Measurements from ENCODE around the gene OPHN1.

OPHN1 gene

DNA sequence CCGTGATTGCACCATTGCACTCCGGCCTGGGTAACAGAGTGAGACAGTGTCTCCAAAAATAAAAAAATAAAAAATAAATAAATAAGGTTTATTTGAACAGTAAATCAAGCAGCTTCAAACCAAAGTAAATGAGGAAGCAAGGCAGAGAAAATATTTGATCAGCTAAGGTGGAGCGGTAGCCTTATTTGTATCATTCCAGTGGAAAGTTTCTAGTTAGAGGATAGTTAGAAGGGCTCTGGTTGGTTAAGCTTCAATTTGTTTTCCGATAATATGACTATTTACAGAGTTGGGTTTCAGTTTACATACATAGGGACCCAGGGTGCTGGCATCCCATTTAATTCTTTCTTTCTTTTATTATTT is 21.8 kb upstream of the OPHN1 start:
- Histone ChIP-seq H3K14ac (ENCODE audit: low read length) (no peak overlapping the region), H3K4me2 (ENCODE audit: low read length) (no peak overlapping the region), H3K79me2 (ENCODE audit: control insufficient read depth, insufficient read depth, low read length, poor library complexity) (no peaks in the 10 kb centered on the region), H4K8ac (ENCODE audit: low read depth, low read length) (peak overlapping the region; percentile 60), H2AFZ (ENCODE audit: insufficient read depth, low read length, poor library complexity) (no peak overlapping the region), H3K4ac (ENCODE audit: low read depth, low read length) (no peak overlapping the region), H3K9me3 (ENCODE audit: insufficient read depth, low read depth, low read length) (no peaks in the 10 kb centered on the region), H3K27ac (ENCODE audit: low read depth, low read length) (no peak overlapping the region), H2AK5ac (ENCODE audit: low read length) (no peak overlapping the region), H2BK120ac (ENCODE audit: insufficient read depth, low read length, poor library complexity) (peak overlapping the region; percentile 72), H2BK5ac (ENCODE audit: low read depth, low read length, poor library complexity) (no peak overlapping the region), H3K18ac (ENCODE audit: low read length) (no peak overlapping the region), H3K4me3 (ENCODE audit: low read depth, low read length) (no peak overlapping the region), H4K12ac (ENCODE audit: low read depth, low read length) (no peak overlapping the region), H3K79me1 (ENCODE audit: low read length) (peaks cover 5% of the 10 kb centered on the region), H2BK12ac (ENCODE audit: low read length) (no peak overlapping the region), H4K91ac (ENCODE audit: low read depth, low read length) (peak overlapping the region; percentile 47), H3K27me3 (ENCODE audit: insufficient read depth, low read length) (no peaks in the 10 kb centered on the region), H3K4me1 (ENCODE audit: control insufficient read depth in 1 of 2, insufficient read depth in 2 of 2, low read length in 2 of 2) (peaks cover 0 to 2% of the 10 kb centered on the region in 2 experiments), H3K23ac (ENCODE audit: low read length) (no peak overlapping the region), H3K9ac (ENCODE audit: low read length) (no peak overlapping the region), H3K36me3 (ENCODE audit: control insufficient read depth in 1 of 2, insufficient read depth in 2 of 2, low read length in 2 of 2) (no peaks in the 10 kb centered on the region)
- no CpG with 5 or more reads among the region's 4 CpGs for WGBS (ENCODE audit: extremely low coverage, insufficient coverage, insufficient read length)
- DNase-seq: no peak

DNA sequence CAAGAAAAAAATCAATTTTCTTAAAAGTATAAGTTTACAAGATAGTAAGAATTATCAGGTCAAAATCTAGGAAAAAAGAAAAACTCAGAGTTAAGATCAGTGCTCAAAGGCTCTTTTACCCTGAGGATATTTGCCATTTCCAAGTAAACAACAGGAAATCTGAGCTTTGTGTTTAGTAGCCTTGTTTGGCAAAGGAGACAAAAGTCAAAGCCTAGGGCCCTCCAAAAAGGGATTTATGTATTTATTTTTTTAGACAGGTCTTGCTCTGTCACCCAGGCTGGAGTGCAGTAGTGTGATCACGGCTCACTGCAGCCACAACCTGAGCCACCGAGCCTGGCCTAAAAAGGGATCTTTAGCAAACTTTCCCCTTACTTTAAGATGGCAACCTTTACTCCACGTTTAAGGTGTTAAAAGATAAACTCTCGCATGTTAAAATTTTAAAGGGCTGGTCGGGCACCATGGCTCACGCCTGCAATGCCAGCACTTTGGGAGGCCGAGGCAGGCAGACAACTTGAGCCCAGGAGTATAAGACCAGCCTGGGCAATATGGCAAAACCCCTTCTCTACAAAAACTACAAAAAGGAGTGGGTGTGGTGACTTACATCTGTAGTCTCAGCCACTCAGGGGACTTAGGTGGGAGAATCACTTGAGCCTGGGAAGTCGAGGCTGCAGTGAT is 21.3 kb upstream of the OPHN1 start:
- H3K4me2 ChIP-seq (ENCODE audit: low read length): no peak overlapping the region
- no peak overlapping the region for H2AK5ac ChIP-seq (ENCODE audit: low read length)
- H3K27me3 ChIP-seq (ENCODE audit: insufficient read depth, low read length): no peaks in the 10 kb centered on the region
- DNase-seq: peak in 1 of 2 donors; percentile 32
- H2BK120ac ChIP-seq (ENCODE audit: insufficient read depth, low read length, poor library complexity): peak overlapping the region; percentile 72
- H3K14ac ChIP-seq (ENCODE audit: low read length): no peak overlapping the region
- H3K9me3 ChIP-seq (ENCODE audit: insufficient read depth, low read depth, low read length): no peaks in the 10 kb centered on the region
- H3K4ac ChIP-seq (ENCODE audit: low read depth, low read length): no peak overlapping the region
- H3K23ac ChIP-seq (ENCODE audit: low read length): no peak overlapping the region
- no peak overlapping the region for H3K4me3 ChIP-seq (ENCODE audit: low read depth, low read length)
- H3K79me1 ChIP-seq (ENCODE audit: low read length): peaks cover 5% of the 10 kb centered on the region
- H4K12ac ChIP-seq (ENCODE audit: low read depth, low read length): no peak overlapping the region
- WGBS (ENCODE audit: extremely low coverage, insufficient coverage, insufficient read length): no CpG with 5 or more reads among the region's 8 CpGs
- no peaks in the 10 kb centered on the region for H3K36me3 ChIP-seq (ENCODE audit: control insufficient read depth in 1 of 2, insufficient read depth in 2 of 2, low read length in 2 of 2)
- no peak overlapping the region for H3K27ac ChIP-seq (ENCODE audit: low read depth, low read length)
- H3K18ac ChIP-seq (ENCODE audit: low read length): no peak overlapping the region
- no peak overlapping the region for H3K9ac ChIP-seq (ENCODE audit: low read length)
- peak overlapping the region; percentile 47 for H4K91ac ChIP-seq (ENCODE audit: low read depth, low read length)
- H2BK12ac ChIP-seq (ENCODE audit: low read length): no peak overlapping the region
- H2BK5ac ChIP-seq (ENCODE audit: low read depth, low read length, poor library complexity): peak overlapping the region; percentile 40
- H3K4me1 ChIP-seq (ENCODE audit: control insufficient read depth in 1 of 2, insufficient read depth in 2 of 2, low read length in 2 of 2): peaks cover 0 to 2% of the 10 kb centered on the region in 2 experiments
- H4K8ac ChIP-seq (ENCODE audit: low read depth, low read length): peak overlapping the region; percentile 60
- H2AFZ ChIP-seq (ENCODE audit: insufficient read depth, low read length, poor library complexity): no peak overlapping the region
- no peaks in the 10 kb centered on the region for H3K79me2 ChIP-seq (ENCODE audit: control insufficient read depth, insufficient read depth, low read length, poor library complexity)

DNA sequence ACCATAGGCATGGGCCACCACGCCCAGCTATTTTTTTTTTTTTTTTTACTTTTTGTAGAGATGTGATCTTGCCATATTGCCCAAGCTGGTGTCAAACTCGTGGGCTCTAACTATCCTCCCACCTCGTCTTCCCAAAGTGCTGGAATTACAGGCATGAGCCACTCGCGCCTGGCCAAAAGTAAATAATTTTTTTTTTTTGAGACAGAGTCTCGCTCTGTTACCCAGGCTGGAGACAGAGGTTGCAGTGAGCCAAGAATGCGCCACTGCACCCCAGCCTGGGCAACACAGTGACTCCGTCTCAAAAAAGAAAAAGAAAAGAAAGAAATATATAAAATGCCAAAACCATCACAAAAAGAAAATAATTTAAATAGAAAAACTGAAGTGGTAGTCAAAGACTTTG is 18.4 kb upstream of the OPHN1 start:
- Histone ChIP-seq H3K23ac (ENCODE audit: low read length) (no peak overlapping the region), H3K27ac (ENCODE audit: low read depth, low read length) (no peak overlapping the region), H2BK5ac (ENCODE audit: low read depth, low read length, poor library complexity) (no peak overlapping the region), H3K4ac (ENCODE audit: low read depth, low read length) (no peak overlapping the region), H3K4me3 (ENCODE audit: low read depth, low read length) (no peak overlapping the region), H4K12ac (ENCODE audit: low read depth, low read length) (no peak overlapping the region), H3K4me1 (ENCODE audit: control insufficient read depth in 1 of 2, insufficient read depth in 2 of 2, low read length in 2 of 2) (peaks cover 0 to 2% of the 10 kb centered on the region in 2 experiments), H3K27me3 (ENCODE audit: insufficient read depth, low read length) (no peaks in the 10 kb centered on the region), H3K36me3 (ENCODE audit: control insufficient read depth in 1 of 2, insufficient read depth in 2 of 2, low read length in 2 of 2) (no peaks in the 10 kb centered on the region), H3K79me1 (ENCODE audit: low read length) (peaks cover 5% of the 10 kb centered on the region), H3K9ac (ENCODE audit: low read length) (no peak overlapping the region), H2AK5ac (ENCODE audit: low read length) (no peak overlapping the region), H2AFZ (ENCODE audit: insufficient read depth, low read length, poor library complexity) (no peak overlapping the region), H4K8ac (ENCODE audit: low read depth, low read length) (no peak overlapping the region), H3K4me2 (ENCODE audit: low read length) (no peak overlapping the region), H3K9me3 (ENCODE audit: insufficient read depth, low read depth, low read length) (no peaks in the 10 kb centered on the region), H3K79me2 (ENCODE audit: control insufficient read depth, insufficient read depth, low read length, poor library complexity) (no peaks in the 10 kb centered on the region), H3K14ac (ENCODE audit: low read length) (no peak overlapping the region), H4K91ac (ENCODE audit: low read depth, low read length) (no peak overlapping the region), H3K18ac (ENCODE audit: low read length) (no peak overlapping the region), H2BK12ac (ENCODE audit: low read length) (no peak overlapping the region), H2BK120ac (ENCODE audit: insufficient read depth, low read length, poor library complexity) (no peak overlapping the region)
- no peak for DNase-seq
- no CpG with 5 or more reads among the region's 8 CpGs for WGBS (ENCODE audit: extremely low coverage, insufficient coverage, insufficient read length)

DNA sequence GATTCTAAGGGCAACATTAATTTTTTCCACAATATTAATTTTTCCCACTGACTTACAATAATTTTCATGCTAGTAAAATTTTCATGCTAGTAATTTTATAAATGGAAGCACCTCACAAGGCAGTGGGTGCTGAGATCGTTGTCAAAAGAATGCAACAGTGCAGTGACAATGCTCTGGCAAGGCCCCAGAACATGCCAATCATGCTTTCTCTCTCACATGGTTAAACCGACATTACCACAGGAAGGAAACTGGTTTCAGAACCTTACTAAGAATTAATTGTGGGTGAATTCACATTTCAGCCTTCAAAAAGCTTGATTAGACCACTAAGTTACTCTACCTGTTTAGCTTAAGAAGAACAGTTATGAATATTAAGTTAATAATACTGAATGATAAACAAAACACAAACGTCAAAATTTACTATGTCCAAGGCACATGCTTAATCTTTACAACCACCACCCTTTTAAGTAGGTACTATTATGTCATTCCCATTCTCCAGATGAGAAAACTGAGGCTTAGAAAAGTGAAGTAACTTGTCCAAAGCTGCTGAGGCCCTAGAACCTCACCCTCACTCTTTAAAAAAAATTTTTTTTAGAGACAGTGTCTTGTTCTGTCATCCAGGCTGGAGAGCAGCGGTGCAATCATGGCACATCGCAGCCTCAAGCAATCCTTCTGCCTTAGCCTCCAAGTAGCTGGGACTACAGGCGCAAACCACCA is 10.0 kb upstream of the OPHN1 start:
- Histone ChIP-seq H2BK120ac (ENCODE audit: insufficient read depth, low read length, poor library complexity) (no peak overlapping the region), H2BK5ac (ENCODE audit: low read depth, low read length, poor library complexity) (no peak overlapping the region)
- no CpG with 5 or more reads among the region's 6 CpGs for WGBS (ENCODE audit: extremely low coverage, insufficient coverage, insufficient read length)

More for the DNA sequence above, 10.0 kb upstream of the OPHN1 start:
- Histone ChIP-seq H3K9me3 (ENCODE audit: insufficient read depth, low read depth, low read length) (no peaks in the 10 kb centered on the region), H3K36me3 (ENCODE audit: control insufficient read depth in 1 of 2, insufficient read depth in 2 of 2, low read length in 2 of 2) (no peaks in the 10 kb centered on the region), H3K27ac (ENCODE audit: low read depth, low read length) (no peak overlapping the region), H3K4me1 (ENCODE audit: control insufficient read depth in 1 of 2, insufficient read depth in 2 of 2, low read length in 2 of 2) (no peaks in the 10 kb centered on the region), H4K91ac (ENCODE audit: low read depth, low read length) (no peak overlapping the region), H3K4me3 (ENCODE audit: low read depth, low read length) (no peak overlapping the region), H3K79me2 (ENCODE audit: control insufficient read depth, insufficient read depth, low read length, poor library complexity) (no peaks in the 10 kb centered on the region), H2BK12ac (ENCODE audit: low read length) (no peak overlapping the region), H3K23ac (ENCODE audit: low read length) (no peak overlapping the region), H3K18ac (ENCODE audit: low read length) (no peak overlapping the region), H2AK5ac (ENCODE audit: low read length) (no peak overlapping the region), H4K12ac (ENCODE audit: low read depth, low read length) (no peak overlapping the region), H2AFZ (ENCODE audit: insufficient read depth, low read length, poor library complexity) (no peak overlapping the region), H3K4me2 (ENCODE audit: low read length) (no peak overlapping the region), H4K8ac (ENCODE audit: low read depth, low read length) (no peak overlapping the region), H3K14ac (ENCODE audit: low read length) (no peak overlapping the region), H3K9ac (ENCODE audit: low read length) (no peak overlapping the region), H3K4ac (ENCODE audit: low read depth, low read length) (no peak overlapping the region), H3K27me3 (ENCODE audit: insufficient read depth, low read length) (no peaks in the 10 kb centered on the region), H3K79me1 (ENCODE audit: low read length) (no peaks in the 10 kb centered on the region)
- peak; percentile 28 to 71 for DNase-seq

Measured in trophoblast cell (in vitro differentiated cells and primary cell).